ENCODE data around the gene PRRT1B.
A peak's percentile ranks its signal among the peaks of the same experiment; 100 is the strongest.

Gene PRRT1B

GRCh38 chr9:131605770-131606590 lies 60.7 kb downstream of the PRRT1B start:
- Histone ChIP-seq H3K27me3 (ENCODE audit: control insufficient read depth in 5 of 5, insufficient read depth in 4 of 5, low read length in 5 of 5) (no peaks in the 10 kb centered on the region), H3K4me3 (ENCODE audit: low read depth in 1 of 5, low read length in 5 of 5) (no peak overlapping the region), H3K27ac (ENCODE audit: low read depth, low read length) (no peak overlapping the region), H3K36me3 (ENCODE audit: control insufficient read depth in 5 of 5, insufficient read depth in 5 of 5, low read length in 5 of 5) (peaks cover 3 to 84% (median 65%) of the 10 kb centered on the region in 5 donors), H3K9ac (ENCODE audit: low read length in 5 of 5) (no peak overlapping the region), H3K4me1 (ENCODE audit: control insufficient read depth in 5 of 5, insufficient read depth in 5 of 5, low read length in 5 of 5) (peaks cover 20 to 34% (median 30%) of the 10 kb centered on the region in 5 donors), H3K9me3 (ENCODE audit: control insufficient read depth in 5 of 5, low read length in 5 of 5) (no peaks in the 10 kb centered on the region)

GRCh38 chr9:131606896-131607567 lies 61.7 kb downstream of the PRRT1B start:
- Histone ChIP-seq H3K9ac (ENCODE audit: low read length in 5 of 5) (no peak overlapping the region), H3K36me3 (ENCODE audit: control insufficient read depth in 5 of 5, insufficient read depth in 5 of 5, low read length in 5 of 5) (peaks cover 0 to 77% (median 58%) of the 10 kb centered on the region in 5 donors), H3K4me1 (ENCODE audit: control insufficient read depth in 5 of 5, insufficient read depth in 5 of 5, low read length in 5 of 5) (peaks cover 20 to 38% (median 32%) of the 10 kb centered on the region in 5 donors), H3K9me3 (ENCODE audit: control insufficient read depth in 5 of 5, low read length in 5 of 5) (no peaks in the 10 kb centered on the region), H3K27me3 (ENCODE audit: control insufficient read depth in 5 of 5, insufficient read depth in 4 of 5, low read length in 5 of 5) (no peaks in the 10 kb centered on the region), H3K27ac (ENCODE audit: low read depth, low read length) (no peak overlapping the region), H3K4me3 (ENCODE audit: low read depth in 1 of 5, low read length in 5 of 5) (no peak overlapping the region)

GRCh38 chr9:131607591-131607990 lies 62.3 kb downstream of the PRRT1B start:
- Histone ChIP-seq H3K27ac (ENCODE audit: low read depth, low read length) (no peak overlapping the region), H3K27me3 (ENCODE audit: control insufficient read depth in 5 of 5, insufficient read depth in 4 of 5, low read length in 5 of 5) (no peaks in the 10 kb centered on the region), H3K36me3 (ENCODE audit: control insufficient read depth in 5 of 5, insufficient read depth in 5 of 5, low read length in 5 of 5) (peaks cover 0 to 77% (median 56%) of the 10 kb centered on the region in 5 donors), H3K4me3 (ENCODE audit: low read depth in 1 of 5, low read length in 5 of 5) (no peak overlapping the region), H3K9ac (ENCODE audit: low read length in 5 of 5) (no peak overlapping the region), H3K4me1 (ENCODE audit: control insufficient read depth in 5 of 5, insufficient read depth in 5 of 5, low read length in 5 of 5) (peaks cover 20 to 38% (median 32%) of the 10 kb centered on the region in 5 donors), H3K9me3 (ENCODE audit: control insufficient read depth in 5 of 5, low read length in 5 of 5) (no peaks in the 10 kb centered on the region)

GRCh38 chr9:131608493-131609037 lies 63.2 kb downstream of the PRRT1B start:
- peak overlapping the region in 2 of 5 donors; percentile 2 to 49 for H3K9ac ChIP-seq (ENCODE audit: low read length in 5 of 5)
- peak overlapping the region in 2 of 5 donors; percentile 11 to 29 for H3K4me3 ChIP-seq (ENCODE audit: low read depth in 1 of 5, low read length in 5 of 5)
- H3K36me3 ChIP-seq (ENCODE audit: control insufficient read depth in 5 of 5, insufficient read depth in 5 of 5, low read length in 5 of 5) = peaks cover 0 to 77% (median 56%) of the 10 kb centered on the region in 5 donors

More at GRCh38 chr9:131608493-131609037, 63.2 kb downstream of the PRRT1B start:
- H3K4me1 ChIP-seq (ENCODE audit: control insufficient read depth in 5 of 5, insufficient read depth in 5 of 5, low read length in 5 of 5) = peaks cover 20 to 38% (median 32%) of the 10 kb centered on the region in 5 donors
- no peaks in the 10 kb centered on the region for H3K9me3 ChIP-seq (ENCODE audit: control insufficient read depth in 5 of 5, low read length in 5 of 5)
- H3K27ac ChIP-seq (ENCODE audit: low read depth, low read length) = peak overlapping the region; percentile 73
- H3K27me3 ChIP-seq (ENCODE audit: control insufficient read depth in 5 of 5, insufficient read depth in 4 of 5, low read length in 5 of 5) = no peaks in the 10 kb centered on the region

Data from subcutaneous abdominal adipose tissue (tissue), 5 donors.